SHP77 (cell line): Measurements from ENCODE around the gene C1GALT1.
A peak's percentile ranks its signal among the peaks of the same experiment; 100 is the strongest.
"Not testable (repeated sequence)": the region's sequence is repeated elsewhere in the genome, so short reads cannot be mapped to it uniquely, and the experiment has no call there.

ENCODE experiments used
- DNase-seq, 2 experiments: peaks; one replicate each; lab custom pipeline; 2025; lab: John Stamatoyannopoulos, UW

C1GALT1 gene

GRCh38 chr7:7169296-7169695 is 13.0 kb upstream of the C1GALT1 start:
- no peak for DNase-seq

DNA sequence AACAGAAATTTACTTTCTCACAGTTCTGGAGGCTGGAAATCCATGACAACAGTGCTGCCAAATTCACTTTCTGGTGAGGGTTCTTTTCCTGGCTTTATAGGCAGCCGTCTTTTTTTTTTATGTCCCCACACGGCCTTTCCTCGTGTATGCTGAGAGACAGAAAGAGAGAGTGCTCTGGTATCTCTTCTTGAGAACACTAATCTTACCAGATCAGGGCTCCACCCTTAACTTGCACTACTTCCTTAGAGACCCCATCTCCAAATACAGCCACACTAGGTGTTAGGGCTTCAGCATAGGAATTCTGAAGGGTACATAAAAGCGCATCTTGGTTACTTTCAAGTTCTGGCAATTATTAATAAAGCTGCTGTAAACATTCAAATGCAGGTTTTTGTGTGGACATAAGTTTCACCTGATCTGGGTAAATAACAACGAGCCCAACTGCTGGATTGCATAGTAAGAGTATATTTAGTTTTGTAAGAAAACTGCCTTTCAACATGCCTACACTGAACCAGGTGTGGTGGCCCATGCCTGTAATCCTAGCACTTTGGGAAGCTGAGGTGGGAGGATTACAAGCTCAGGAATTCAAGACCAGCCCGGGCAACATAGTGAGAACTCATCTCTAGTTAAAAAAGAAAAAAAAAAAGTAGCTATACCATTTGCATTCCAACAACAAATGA is 8.2 kb upstream of the C1GALT1 start:
- no peak for DNase-seq

DNA sequence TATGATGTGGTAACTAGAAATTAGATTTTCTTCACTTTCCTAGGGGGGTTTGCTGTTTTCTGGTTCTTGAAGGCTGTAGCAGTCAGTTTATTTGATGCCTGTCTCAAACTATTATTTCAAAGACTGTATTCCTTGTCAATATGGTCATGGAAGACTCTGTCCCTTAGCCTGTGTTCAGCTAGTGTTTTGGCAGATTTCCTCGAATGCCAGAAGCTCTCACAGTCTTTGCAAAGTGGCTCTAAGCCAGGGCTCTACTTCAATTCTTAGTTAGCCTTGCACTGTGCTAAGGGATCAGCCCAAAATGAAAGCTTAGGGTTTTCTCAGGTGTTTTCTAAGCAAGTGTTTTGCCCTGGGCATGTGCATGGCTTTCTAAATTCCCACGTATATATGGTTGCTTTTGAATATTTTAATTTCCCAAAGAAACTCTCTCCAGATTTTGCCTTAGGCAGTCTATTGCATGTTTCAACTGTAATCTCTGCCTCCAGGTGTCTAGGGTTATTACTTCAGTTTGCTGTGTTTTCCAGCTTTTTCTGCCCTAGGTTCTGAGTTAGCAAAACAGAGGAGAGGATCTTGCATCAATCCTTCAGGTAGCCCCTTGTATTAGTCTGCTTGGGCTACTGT is 7.2 kb upstream of the C1GALT1 start:
- DNase-seq, result no peak

GRCh38 chr7:7176406-7177043 is 5.8 kb upstream of the C1GALT1 start:
- no peak for DNase-seq

DNA sequence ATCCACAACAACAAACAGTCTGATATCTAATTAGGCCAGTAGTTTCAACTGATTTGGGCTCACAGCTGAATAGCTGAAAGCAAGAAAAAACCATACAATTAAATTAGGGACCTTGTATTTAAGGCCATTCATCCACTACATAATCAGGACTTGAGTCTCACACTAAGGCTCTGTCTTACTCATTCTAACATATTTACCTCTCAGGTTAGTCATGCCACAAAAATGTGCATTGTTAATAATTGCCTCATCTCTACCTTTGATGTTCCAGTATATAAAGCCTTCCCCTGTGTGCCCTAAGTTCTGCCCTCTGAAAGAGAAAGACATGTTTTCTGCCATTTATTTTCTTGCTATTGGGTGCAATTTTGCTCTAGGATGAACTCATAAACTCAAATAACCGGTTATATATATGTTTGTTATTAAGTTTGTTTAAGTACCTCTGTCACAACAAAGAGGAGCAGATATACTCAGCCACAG is 5.3 kb upstream of the C1GALT1 start:
- DNase-seq, result no peak

DNA sequence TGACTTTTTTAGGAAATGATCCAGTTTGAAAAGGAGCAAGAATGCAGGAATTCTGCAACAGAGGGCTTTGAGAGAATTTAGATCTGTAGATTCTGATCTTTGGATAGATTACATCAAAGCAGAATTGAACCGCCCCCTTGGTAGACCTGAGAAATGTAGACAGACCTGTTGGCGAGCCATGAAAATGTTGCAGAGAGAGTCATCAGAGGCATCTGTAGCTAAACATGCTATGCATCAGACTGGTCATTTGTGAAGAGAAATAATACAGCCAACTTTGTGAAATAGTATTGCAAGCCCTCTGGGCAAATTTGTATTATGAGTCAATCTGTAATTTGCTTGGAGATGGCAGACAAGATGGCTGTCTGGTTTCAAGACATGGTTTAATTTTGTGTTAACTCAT is 4.3 kb upstream of the C1GALT1 start:
- DNase-seq, result no peak

DNA sequence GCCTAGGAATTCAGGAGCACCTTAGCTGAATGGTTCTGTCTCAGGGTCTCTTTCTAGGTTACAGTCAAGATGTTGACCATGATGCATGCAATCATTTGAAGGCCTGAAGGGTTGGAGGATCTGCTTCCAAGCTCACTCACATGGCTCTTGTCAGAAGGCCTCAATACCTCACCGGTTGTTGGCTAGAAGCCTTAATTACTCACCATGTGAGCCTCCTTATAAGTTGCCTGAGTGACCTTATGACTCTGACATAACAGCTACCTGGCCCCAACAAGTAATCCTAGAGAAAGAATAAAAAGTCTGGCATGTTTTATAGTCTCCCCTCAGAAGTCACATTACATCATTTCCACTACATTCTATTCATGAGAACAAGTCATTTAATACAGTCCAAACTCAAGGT is 3.4 kb upstream of the C1GALT1 start:
- DNase-seq, result no peak

DNA sequence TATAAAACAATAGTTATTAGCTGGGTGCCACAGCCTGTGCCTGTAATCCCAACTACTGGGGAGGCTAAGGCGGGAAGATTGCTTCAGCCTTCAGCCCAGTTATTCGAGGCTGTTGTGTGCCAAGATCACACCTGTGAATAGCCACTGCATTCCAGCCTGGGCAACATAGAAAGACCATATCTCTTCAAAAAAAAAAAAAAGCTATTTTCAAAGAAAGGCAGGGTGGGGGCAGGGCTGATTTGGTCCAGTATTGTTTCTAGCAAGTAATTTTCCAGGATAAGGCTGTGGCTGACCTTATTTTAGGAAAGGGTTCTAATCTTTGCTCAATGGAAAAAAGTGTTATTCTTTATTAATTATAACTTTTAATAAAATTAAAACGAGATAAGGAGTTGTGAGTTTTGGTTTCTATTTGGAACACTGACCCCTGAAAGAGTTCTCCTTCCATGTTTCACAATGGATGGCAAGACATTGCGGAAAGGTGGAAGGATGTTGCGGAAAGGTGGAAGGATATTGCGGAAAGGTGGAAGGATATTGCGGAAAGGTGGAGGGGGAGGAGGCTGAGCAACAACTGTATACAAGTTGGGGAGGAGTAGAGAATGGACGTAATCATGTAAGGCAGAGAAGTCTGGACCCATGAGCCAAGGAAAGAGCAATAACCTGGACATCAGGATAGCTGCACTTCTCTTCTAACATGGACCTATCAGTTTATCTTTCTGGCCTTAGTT is 1.5 kb upstream of the C1GALT1 start:
- no peak for DNase-seq

DNA sequence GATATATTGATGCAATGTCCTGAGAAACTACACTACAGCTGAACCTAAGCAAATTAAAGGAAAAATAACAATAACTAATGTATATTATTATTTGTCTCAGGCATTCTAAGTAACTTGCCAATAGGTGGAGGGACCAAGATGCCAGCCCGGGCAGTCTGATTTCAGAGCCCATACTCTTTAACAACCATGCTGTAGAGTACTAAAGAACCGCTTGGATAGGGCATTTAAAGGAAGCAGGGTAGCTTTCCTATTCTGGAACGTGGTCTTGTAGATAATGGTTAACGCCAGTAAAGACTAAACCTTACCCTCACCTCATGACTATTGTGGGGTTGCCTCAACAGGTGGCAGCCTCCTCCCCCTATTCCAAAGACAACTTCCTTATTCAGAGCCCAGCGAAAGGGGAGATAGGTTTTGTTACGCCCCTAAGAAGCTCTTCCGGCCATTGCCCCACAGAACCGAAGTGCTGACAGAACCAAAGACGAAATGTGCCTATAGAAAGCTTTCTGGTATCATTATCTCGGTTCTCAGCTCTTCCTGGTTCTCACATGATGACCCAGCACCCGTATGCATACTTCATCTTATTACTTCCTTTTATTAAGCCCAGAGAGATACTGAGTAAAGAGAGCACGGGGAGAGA is 707 bp upstream of the C1GALT1 start:
- DNase-seq, result peak in 1 of 2 experiments; percentile 50

DNA sequence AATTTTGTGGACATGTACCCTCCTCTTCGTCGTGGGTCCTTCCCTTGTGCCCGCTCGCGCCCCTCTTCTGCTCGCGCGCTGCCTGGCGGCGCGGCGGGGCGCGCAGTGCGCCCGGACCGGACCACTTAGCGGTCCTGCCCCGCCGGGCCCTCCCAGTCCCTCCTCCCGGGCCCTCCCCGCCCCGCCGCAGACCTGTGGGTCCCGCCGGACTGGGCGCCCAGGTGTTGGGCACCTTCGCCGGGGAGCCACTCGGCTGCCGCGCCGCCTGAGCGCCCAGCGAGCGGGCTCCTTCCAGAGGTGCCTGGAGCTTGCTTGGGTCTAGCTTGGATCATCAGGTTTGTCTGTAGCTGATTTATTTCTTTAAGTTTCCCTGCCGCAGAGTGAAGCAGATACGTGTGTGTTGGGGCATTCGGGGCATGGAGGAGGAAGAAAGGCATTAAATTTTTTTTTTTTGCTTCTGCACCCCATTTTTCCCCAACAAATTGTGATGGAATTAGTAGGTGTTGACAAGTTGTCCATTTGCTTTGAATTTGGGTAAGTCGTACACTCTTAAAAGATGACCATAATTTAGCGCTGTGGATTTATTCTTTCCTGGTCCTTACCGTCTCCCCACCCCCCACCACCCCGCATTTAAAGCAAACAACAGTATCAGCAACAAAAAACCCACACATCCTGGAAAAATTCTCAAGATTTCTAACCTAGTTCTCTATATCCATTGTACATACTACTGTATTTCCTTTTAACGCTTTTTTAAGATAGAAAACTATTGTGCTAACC is 905 bp downstream of the C1GALT1 start:
- DNase-seq, result peak; percentile 47 to 70

DNA sequence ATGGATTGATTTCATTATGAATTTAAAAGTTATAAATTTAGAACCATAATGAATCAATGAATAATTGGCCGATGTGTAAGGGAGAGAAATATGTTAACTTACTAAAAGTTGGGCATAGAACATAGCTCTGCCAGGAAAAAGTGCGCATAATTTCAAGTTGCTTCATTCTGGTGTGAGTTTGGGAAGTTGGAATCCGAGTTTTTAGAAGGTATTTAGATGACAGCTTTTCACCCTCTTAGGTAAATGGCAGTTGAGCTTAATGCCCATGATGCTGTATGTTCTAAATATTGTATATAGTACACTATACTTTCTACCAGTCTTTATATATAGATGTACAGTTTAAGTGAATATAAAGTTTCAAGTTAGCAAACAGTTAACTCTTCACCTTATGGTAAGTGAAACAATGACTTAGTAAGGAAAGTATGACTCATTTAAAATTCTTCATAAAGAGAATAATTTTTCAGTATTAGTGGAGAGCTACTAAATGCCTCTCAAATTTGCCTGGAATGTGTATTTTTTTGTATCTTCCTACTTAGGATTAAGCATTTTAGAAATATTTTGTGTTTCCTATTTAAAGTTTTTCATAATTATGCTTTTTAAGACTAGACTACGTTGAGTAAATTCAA is 1.6 kb downstream of the C1GALT1 start:
- DNase-seq, result no peak

GRCh38 chr7:7185371-7185989 is 3.1 kb downstream of the C1GALT1 start:
- no peak for DNase-seq

DNA sequence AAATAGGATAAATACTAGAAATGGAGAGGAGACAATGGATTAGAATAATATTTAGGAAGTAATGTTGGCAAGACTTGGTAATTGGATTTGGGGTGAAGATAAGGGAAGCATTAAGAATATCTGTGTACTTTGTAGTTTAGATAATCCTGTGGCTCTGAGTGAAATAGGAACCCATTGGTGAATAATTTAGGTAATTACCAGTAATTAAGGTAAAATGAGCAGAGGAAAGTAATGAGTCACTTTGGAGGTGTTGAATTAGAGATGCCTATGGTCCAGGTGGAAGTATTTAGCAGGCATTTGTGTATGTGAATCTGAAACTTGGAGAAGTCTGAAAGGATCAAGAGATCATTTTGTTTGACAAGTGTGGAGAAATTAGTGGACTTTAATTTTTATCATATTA is 5.7 kb downstream of the C1GALT1 start:
- no peak for DNase-seq

DNA sequence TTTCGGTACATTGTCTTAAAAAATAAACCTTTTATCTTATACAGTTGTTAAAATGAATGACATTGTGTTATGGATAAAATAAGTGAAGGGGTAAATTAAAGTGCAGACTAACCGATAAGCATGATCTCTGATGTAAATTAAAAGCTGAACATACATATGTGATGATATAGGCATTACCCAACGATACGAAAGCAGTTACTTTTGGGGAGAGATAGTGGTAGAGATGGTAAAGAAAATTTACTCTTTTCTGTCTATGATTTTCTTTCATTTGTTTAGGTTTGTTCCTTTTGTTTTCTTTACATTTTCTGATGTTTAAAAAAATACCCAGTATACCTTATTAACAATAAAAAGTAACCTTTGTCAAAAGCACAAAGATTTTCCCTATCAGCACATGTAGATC is 6.4 kb downstream of the C1GALT1 start:
- DNase-seq, result no peak

- DNase-seq, result no peak
These were observed 7.8 kb downstream of the C1GALT1 start for GRCh38 chr7:7190142-7190541.

- DNase-seq, result no peak
These were observed 8.8 kb downstream of the C1GALT1 start for GRCh38 chr7:7191137-7191536.

GRCh38 chr7:7192798-7193788 is 10.7 kb downstream of the C1GALT1 start:
- DNase-seq, result not testable (repeated sequence)

DNA sequence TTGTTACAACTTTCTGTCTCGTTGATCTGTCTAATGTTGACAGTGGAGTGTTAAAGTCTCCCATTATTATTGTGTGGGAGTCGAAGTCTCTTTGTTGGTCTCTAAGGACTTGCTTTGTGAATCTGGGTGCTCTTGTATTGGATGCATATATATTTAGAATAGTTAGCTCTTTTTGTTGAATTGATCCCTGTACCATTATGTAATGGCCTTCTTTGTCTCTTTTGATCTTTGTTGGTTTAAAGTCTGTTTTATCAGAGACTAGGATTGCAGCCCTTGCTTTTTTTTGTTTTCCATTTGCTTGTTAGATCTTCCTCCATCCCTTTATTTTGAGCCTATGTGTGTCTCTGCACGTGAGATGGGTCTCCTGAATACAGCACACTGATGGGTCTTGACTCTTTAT is 17.2 kb downstream of the C1GALT1 start:
- DNase-seq, result not testable (repeated sequence)

- DNase-seq, result not testable (repeated sequence)
These were observed 17.9 kb downstream of the C1GALT1 start for GRCh38 chr7:7200255-7200654.
